NCI-H510A treated with DMSO at 0.1 percent for 48 hours (cell line): ENCODE measurements around the gene CD300H.
"Not testable (repeated sequence)": the region's sequence is repeated elsewhere in the genome, so short reads cannot be mapped to it uniquely, and the experiment has no call there.

Experiments used
- DNase-seq: peaks from one replicate; lab custom pipeline; 2025; lab: John Stamatoyannopoulos, UW

The CD300H gene

GRCh38 chr17:74526681-74527080 lies 40.6 kb downstream of the CD300H start:
- no peak for DNase-seq

GRCh38 chr17:74525781-74526288 lies 41.5 kb downstream of the CD300H start:
- no peak for DNase-seq

- DNase-seq = no peak
Measured at GRCh38 chr17:74525465-74525725, 41.9 kb downstream of the CD300H start.

GRCh38 chr17:74524653-74525464 lies 42.5 kb downstream of the CD300H start:
- no peak for DNase-seq

GRCh38 chr17:74523308-74523707 lies 44.0 kb downstream of the CD300H start:
- no peak for DNase-seq

GRCh38 chr17:74522381-74523105 lies 44.8 kb downstream of the CD300H start:
- DNase-seq = no peak

GRCh38 chr17:74521701-74522201 lies 45.6 kb downstream of the CD300H start:
- no peak for DNase-seq

GRCh38 chr17:74520790-74521480 lies 46.4 kb downstream of the CD300H start:
- no peak for DNase-seq

- DNase-seq = no peak
Measured at GRCh38 chr17:74520016-74520434, 47.3 kb downstream of the CD300H start.

- DNase-seq = not testable (repeated sequence)
Measured at GRCh38 chr17:74518413-74518981, 48.8 kb downstream of the CD300H start.

GRCh38 chr17:74516561-74517328 lies 50.6 kb downstream of the CD300H start:
- DNase-seq = no peak

GRCh38 chr17:74515941-74516340 lies 51.4 kb downstream of the CD300H start:
- DNase-seq = no peak

GRCh38 chr17:74514632-74515334 lies 52.5 kb downstream of the CD300H start:
- no peak for DNase-seq

GRCh38 chr17:74513987-74514631 lies 53.2 kb downstream of the CD300H start:
- no peak for DNase-seq

GRCh38 chr17:74512624-74513091 lies 54.7 kb downstream of the CD300H start:
- no peak for DNase-seq

- DNase-seq = no peak
Measured at GRCh38 chr17:74512036-74512435, 55.3 kb downstream of the CD300H start.
